HEK293 (cell line): ENCODE results near the gene ZSWIM1.

Source experiments
- KLF7 ChIP-seq: fragments of 450-650 bp; formaldehyde crosslinking; IDR thresholded peaks from 2 replicates; pipeline ENCODE4 v1.5.1; 2016; ENCODE audit warnings: missing biosample characterization, missing genetic modification characterization, borderline replicate concordance
- KLF8 ChIP-seq: fragments of 450-650 bp; formaldehyde crosslinking; IDR thresholded peaks from 2 replicates; pipeline ENCODE4 v1.5.1; 2016; ENCODE audit warnings: missing biosample characterization, missing genetic modification characterization
- SCRT2 ChIP-seq: fragments of 450-650 bp; formaldehyde crosslinking; IDR thresholded peaks from 2 replicates; pipeline ENCODE4 v1.5.1; 2016; ENCODE audit warnings: missing biosample characterization, missing genetic modification characterization
- SP2 ChIP-seq: fragments of 450-650 bp; formaldehyde crosslinking; IDR thresholded peaks from 2 replicates; pipeline ENCODE4 v1.5.1; 2016; ENCODE audit warnings: missing biosample characterization, missing genetic modification characterization
- SP7 ChIP-seq: fragments of 450-650 bp; formaldehyde crosslinking; IDR thresholded peaks from 2 replicates; pipeline ENCODE4 v1.5.1; 2016; ENCODE audit warnings: missing biosample characterization, missing genetic modification characterization
- YY2 ChIP-seq: fragments of 450-650 bp; formaldehyde crosslinking; IDR thresholded peaks from 2 replicates; pipeline ENCODE4 v1.5.1; 2016; ENCODE audit warnings: missing biosample characterization, missing genetic modification characterization
- ZBTB20 ChIP-seq: fragments of 450-650 bp; formaldehyde crosslinking; IDR thresholded peaks from 2 replicates; pipeline ENCODE4 v1.5.1; 2016; ENCODE audit warnings: missing biosample characterization, missing genetic modification characterization
- ZFP69B ChIP-seq: fragments of 450-650 bp; formaldehyde crosslinking; IDR thresholded peaks from 2 replicates; pipeline ENCODE4 v1.5.1; 2016; ENCODE audit warnings: missing biosample characterization, missing genetic modification characterization
- ZNF138 ChIP-seq: fragments of 450-650 bp; formaldehyde crosslinking; IDR thresholded peaks from 2 replicates; pipeline ENCODE4 v1.5.1; 2016; ENCODE audit warnings: missing biosample characterization, missing genetic modification characterization, borderline replicate concordance
- ZNF155 ChIP-seq: fragments of 450-650 bp; formaldehyde crosslinking; IDR thresholded peaks from 2 replicates; pipeline ENCODE4 v1.5.1; 2016; ENCODE audit warnings: missing biosample characterization, missing genetic modification characterization
- ZNF157 ChIP-seq: fragments of 450-650 bp; formaldehyde crosslinking; IDR thresholded peaks from 2 replicates; pipeline ENCODE4 v1.5.1; 2016; ENCODE audit warnings: missing biosample characterization, missing genetic modification characterization
- ZNF16 ChIP-seq: fragments of 450-650 bp; formaldehyde crosslinking; IDR thresholded peaks from 2 replicates; pipeline ENCODE4 v1.5.1; 2016; ENCODE audit warnings: low read depth, missing biosample characterization, missing genetic modification characterization
- ZNF223 ChIP-seq: fragments of 450-650 bp; formaldehyde crosslinking; IDR thresholded peaks from 2 replicates; pipeline ENCODE4 v1.5.1; 2016; ENCODE audit warnings: missing biosample characterization, missing genetic modification characterization
- ZNF24 ChIP-seq: fragments of 450-650 bp; formaldehyde crosslinking; IDR thresholded peaks from 2 replicates; pipeline ENCODE4 v1.5.1; 2016; ENCODE audit warnings: missing biosample characterization, missing genetic modification characterization
- ZNF366 ChIP-seq: fragments of 450-650 bp; formaldehyde crosslinking; conservative IDR thresholded peaks from 2 replicates; pipeline ENCODE4 v1.5.1; 2016; ENCODE audit warnings: missing biosample characterization, missing genetic modification characterization
- ZNF398 ChIP-seq: fragments of 450-650 bp; formaldehyde crosslinking; IDR thresholded peaks from 2 replicates; pipeline ENCODE4 v1.5.1; 2017; ENCODE audit warnings: missing biosample characterization, missing genetic modification characterization
- ZNF48 ChIP-seq: fragments of 450-650 bp; formaldehyde crosslinking; IDR thresholded peaks from 2 replicates; pipeline ENCODE4 v1.5.1; 2016; ENCODE audit warnings: missing biosample characterization, missing genetic modification characterization
- ZNF560 ChIP-seq: fragments of 450-650 bp; formaldehyde crosslinking; IDR thresholded peaks from 2 replicates; pipeline ENCODE4 v1.5.1; 2017; ENCODE audit warnings: missing biosample characterization, missing genetic modification characterization, borderline replicate concordance
- ZNF571 ChIP-seq: fragments of 450-650 bp; formaldehyde crosslinking; IDR thresholded peaks from 2 replicates; pipeline ENCODE4 v1.5.0; 2017; ENCODE audit warnings: missing biosample characterization, missing genetic modification characterization
- ZNF585B ChIP-seq: fragments of 450-650 bp; formaldehyde crosslinking; IDR thresholded peaks from 2 replicates; pipeline ENCODE4 v1.5.1; 2016; ENCODE audit warnings: missing biosample characterization, missing genetic modification characterization
- ZNF747 ChIP-seq: fragments of 450-650 bp; formaldehyde crosslinking; IDR thresholded peaks from 2 replicates; pipeline ENCODE4 v1.5.1; 2016; ENCODE audit warnings: missing biosample characterization, missing genetic modification characterization
- ZNF791 ChIP-seq: fragments of 450-650 bp; formaldehyde crosslinking; IDR thresholded peaks from 2 replicates; pipeline ENCODE4 v1.5.1; 2016; ENCODE audit warnings: missing biosample characterization, missing genetic modification characterization
- ZNF792 ChIP-seq: fragments of 450-650 bp; formaldehyde crosslinking; IDR thresholded peaks from 2 replicates; pipeline ENCODE4 v1.5.1; 2016; ENCODE audit warnings: missing biosample characterization, missing genetic modification characterization
- ZSCAN23 ChIP-seq: fragments of 450-650 bp; formaldehyde crosslinking; IDR thresholded peaks from 2 replicates; pipeline ENCODE4 v1.5.1; 2016; ENCODE audit warnings: missing biosample characterization, missing genetic modification characterization
- TF ChIP-seq, protein P1 (sequence below): fragments of 450-650 bp; formaldehyde crosslinking; IDR thresholded peaks from 2 replicates; pipeline ENCODE4 v1.5.1; 2016; ENCODE audit warnings: missing biosample characterization, missing genetic modification characterization
- TF ChIP-seq, protein P2 (sequence below): fragments of 450-650 bp; formaldehyde crosslinking; conservative IDR thresholded peaks from 2 replicates; pipeline ENCODE4 v1.5.1; 2016; ENCODE audit warnings: low read depth, missing biosample characterization, missing genetic modification characterization
- TF ChIP-seq, protein P3 (sequence below): fragments of 450-650 bp; formaldehyde crosslinking; IDR thresholded peaks from 2 replicates; pipeline ENCODE4 v1.5.1; 2017; ENCODE audit warnings: missing biosample characterization, missing genetic modification characterization
- TF ChIP-seq, protein P4 (sequence below): fragments of 450-650 bp; formaldehyde crosslinking; optimal IDR thresholded peaks from 2 replicates; pipeline ENCODE3; 2016; ENCODE audit warnings: missing biosample characterization, mild to moderate bottlenecking, missing genetic modification characterization

Gene ZSWIM1

GRCh38 chr20:45890985-45891983 is 10.3 kb downstream of the ZSWIM1 start, which contains the start of the genes CTSA and NEURL2 (continued):
- TF ChIP-seq SP2 (tag by site-specific recombination), result peak; percentile 82
- no peak for TF ChIP-seq ZNF560
- TF ChIP-seq ZBTB20, result peak; percentile 77
- no peak for TF ChIP-seq ZNF223 (tag by site-specific recombination)
- peak; percentile 93 for TF ChIP-seq SP7 (tag by site-specific recombination)
- TF ChIP-seq ZNF138 (tag by site-specific recombination), result no peak
- no peak for TF ChIP-seq ZNF792 (tag by site-specific recombination)
- peak; percentile 99 for TF ChIP-seq ZNF24
- peak; percentile 96 for TF ChIP-seq YY2 (tag by site-specific recombination)
- peak; percentile 60 for TF ChIP-seq ZNF398 (tag by site-specific recombination)
- TF ChIP-seq, protein P1, sequence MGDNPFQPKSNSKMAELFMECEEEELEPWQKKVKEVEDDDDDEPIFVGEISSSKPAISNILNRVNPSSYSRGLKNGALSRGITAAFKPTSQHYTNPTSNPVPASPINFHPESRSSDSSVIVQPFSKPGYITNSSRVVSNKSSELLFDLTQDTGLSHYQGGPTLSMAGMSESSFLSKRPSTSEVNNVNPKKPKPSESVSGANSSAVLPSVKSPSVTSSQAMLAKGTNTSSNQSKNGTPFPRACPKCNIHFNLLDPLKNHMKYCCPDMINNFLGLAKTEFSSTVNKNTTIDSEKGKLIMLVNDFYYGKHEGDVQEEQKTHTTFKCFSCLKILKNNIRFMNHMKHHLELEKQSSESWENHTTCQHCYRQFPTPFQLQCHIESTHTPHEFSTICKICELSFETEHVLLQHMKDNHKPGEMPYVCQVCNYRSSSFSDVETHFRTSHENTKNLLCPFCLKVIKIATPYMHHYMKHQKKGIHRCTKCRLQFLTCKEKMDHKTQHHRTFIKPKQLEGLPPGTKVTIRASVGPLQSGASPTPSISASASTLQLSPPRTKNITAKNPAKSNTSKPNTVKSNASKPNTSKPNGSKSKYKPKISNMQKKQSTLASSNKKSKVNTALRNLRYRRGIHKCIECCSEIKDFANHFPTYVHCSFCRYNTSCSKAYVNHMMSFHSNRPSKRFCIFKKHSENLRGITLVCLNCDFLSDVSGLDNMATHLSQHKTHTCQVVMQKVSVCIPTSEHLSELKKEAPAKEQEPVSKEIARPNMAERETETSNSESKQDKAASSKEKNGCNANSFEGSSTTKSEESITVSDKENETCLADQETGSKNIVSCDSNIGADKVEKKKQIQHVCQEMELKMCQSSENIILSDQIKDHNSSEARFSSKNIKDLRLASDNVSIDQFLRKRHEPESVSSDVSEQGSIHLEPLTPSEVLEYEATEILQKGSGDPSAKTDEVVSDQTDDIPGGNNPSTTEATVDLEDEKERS, result no peak
- TF ChIP-seq SCRT2 (tag by site-specific recombination), result 0 out of 2 replicates have a peak, but pooled peaks have one; percentile 11
- no peak for TF ChIP-seq ZNF16 (tag by site-specific recombination)
- TF ChIP-seq ZNF48 (tag by site-specific recombination), result no peak
- TF ChIP-seq, protein P2, sequence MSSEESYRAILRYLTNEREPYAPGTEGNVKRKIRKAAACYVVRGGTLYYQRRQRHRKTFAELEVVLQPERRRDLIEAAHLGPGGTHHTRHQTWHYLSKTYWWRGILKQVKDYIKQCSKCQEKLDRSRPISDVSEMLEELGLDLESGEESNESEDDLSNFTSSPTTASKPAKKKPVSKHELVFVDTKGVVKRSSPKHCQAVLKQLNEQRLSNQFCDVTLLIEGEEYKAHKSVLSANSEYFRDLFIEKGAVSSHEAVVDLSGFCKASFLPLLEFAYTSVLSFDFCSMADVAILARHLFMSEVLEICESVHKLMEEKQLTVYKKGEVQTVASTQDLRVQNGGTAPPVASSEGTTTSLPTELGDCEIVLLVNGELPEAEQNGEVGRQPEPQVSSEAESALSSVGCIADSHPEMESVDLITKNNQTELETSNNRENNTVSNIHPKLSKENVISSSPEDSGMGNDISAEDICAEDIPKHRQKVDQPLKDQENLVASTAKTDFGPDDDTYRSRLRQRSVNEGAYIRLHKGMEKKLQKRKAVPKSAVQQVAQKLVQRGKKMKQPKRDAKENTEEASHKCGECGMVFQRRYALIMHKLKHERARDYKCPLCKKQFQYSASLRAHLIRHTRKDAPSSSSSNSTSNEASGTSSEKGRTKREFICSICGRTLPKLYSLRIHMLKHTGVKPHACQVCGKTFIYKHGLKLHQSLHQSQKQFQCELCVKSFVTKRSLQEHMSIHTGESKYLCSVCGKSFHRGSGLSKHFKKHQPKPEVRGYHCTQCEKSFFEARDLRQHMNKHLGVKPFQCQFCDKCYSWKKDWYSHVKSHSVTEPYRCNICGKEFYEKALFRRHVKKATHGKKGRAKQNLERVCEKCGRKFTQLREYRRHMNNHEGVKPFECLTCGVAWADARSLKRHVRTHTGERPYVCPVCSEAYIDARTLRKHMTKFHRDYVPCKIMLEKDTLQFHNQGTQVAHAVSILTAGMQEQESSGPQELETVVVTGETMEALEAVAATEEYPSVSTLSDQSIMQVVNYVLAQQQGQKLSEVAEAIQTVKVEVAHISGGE (tag by site-specific recombination), result peak; percentile 55; the same call in 1 of the 2 replicates
- no peak for TF ChIP-seq ZNF585B (tag by site-specific recombination)
- no peak for TF ChIP-seq ZNF157 (tag by site-specific recombination)
- no peak for TF ChIP-seq ZNF747 (tag by site-specific recombination)
- peak; percentile 90 for TF ChIP-seq KLF8 (tag by site-specific recombination)
- TF ChIP-seq KLF7 (tag by site-specific recombination), result peak; percentile 93
- TF ChIP-seq, protein P3, sequence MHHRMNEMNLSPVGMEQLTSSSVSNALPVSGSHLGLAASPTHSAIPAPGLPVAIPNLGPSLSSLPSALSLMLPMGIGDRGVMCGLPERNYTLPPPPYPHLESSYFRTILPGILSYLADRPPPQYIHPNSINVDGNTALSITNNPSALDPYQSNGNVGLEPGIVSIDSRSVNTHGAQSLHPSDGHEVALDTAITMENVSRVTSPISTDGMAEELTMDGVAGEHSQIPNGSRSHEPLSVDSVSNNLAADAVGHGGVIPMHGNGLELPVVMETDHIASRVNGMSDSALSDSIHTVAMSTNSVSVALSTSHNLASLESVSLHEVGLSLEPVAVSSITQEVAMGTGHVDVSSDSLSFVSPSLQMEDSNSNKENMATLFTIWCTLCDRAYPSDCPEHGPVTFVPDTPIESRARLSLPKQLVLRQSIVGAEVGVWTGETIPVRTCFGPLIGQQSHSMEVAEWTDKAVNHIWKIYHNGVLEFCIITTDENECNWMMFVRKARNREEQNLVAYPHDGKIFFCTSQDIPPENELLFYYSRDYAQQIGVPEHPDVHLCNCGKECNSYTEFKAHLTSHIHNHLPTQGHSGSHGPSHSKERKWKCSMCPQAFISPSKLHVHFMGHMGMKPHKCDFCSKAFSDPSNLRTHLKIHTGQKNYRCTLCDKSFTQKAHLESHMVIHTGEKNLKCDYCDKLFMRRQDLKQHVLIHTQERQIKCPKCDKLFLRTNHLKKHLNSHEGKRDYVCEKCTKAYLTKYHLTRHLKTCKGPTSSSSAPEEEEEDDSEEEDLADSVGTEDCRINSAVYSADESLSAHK (tag by site-specific recombination), result peak; percentile 69
- TF ChIP-seq ZNF791, result no peak
- TF ChIP-seq ZNF155, result no peak
- TF ChIP-seq, protein P4, sequence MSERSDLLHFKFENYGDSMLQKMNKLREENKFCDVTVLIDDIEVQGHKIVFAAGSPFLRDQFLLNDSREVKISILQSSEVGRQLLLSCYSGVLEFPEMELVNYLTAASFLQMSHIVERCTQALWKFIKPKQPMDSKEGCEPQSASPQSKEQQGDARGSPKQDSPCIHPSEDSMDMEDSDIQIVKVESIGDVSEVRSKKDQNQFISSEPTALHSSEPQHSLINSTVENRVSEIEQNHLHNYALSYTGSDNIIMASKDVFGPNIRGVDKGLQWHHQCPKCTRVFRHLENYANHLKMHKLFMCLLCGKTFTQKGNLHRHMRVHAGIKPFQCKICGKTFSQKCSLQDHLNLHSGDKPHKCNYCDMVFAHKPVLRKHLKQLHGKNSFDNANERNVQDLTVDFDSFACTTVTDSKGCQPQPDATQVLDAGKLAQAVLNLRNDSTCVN, result peak; percentile 64
- peak; percentile 91 for TF ChIP-seq ZSCAN23
- no peak for TF ChIP-seq ZNF571 (tag by site-specific recombination)
- TF ChIP-seq ZFP69B, result no peak
- TF ChIP-seq ZNF366 (tag by site-specific recombination), result no peak
